Tibial nerve (tissue), 4 donors: Measurements from ENCODE around the gene KLHDC4. TPM values are rescaled to one million over a fixed set of nuclear protein-coding genes. Genes with fewer than 3 reads are reported as not detected.

ENCODE experiments used
- DNase-seq, 2 donors: peaks; one replicate each; pipeline ENCODE4 v3.0.0-alpha.2; 2019; ENCODE audit warnings: low spot score in 2 of 2
- H3K27ac ChIP-seq, 4 donors: fragments of 200-600 bp; sonication (generic) in 3 of 4; one replicate each; pipeline ENCODE4 v1.5.1; 2017 to 2019; ENCODE audit warnings: mild to moderate bottlenecking in 1 of 4
- H3K27me3 ChIP-seq, 2 donors: fragments of 200-600 bp; sonication (generic) in 1 of 2; one replicate each; pipeline versions ENCODE4 v1.5.1 to v1.6.0; 2017 to 2019
- H3K36me3 ChIP-seq, 3 donors: fragments of 200-600 bp; sonication (generic); one replicate each; pipeline ENCODE4 v1.5.1; 2018 to 2019
- H3K4me1 ChIP-seq, 4 donors: fragments of 200-600 bp; sonication (generic) in 3 of 4; one replicate each; pipeline ENCODE4 v1.5.1; 2017 to 2019
- H3K4me3 ChIP-seq, 4 donors: fragments of 200-600 bp; sonication (generic) in 3 of 4; one replicate each; pipeline ENCODE4 v1.5.1; 2017 to 2019; ENCODE audit warnings: mild to moderate bottlenecking in 1 of 4, moderate library complexity in 1 of 4
- H3K9me3 ChIP-seq, 4 donors: fragments of 200-600 bp; sonication (generic) in 3 of 4; one replicate each; pipeline ENCODE4 v1.5.1; 2017 to 2019
- EP300 ChIP-seq, 2 donors: sonication (generic); formaldehyde crosslinking; IDR thresholded peaks; one replicate each; pipeline ENCODE4 v1.6.1; 2017; ENCODE audit warnings: antibody characterized with exemption in 2 of 2, mild to moderate bottlenecking in 1 of 2
- POLR2A ChIP-seq, 2 donors: fragments of 450-650 bp; IDR thresholded peaks; one replicate each; pipeline ENCODE4 v1.6.1; 2017; ENCODE audit warnings: antibody characterized with exemption in 2 of 2, mild to moderate bottlenecking in 2 of 2, moderate library complexity in 2 of 2
- WGBS, 2 donors: methylation state at CpG; one replicate each; pipeline ENCODE4 v1.1.5; 2018; 5-methylcytosine and 5-hydroxymethylcytosine counted together
- total RNA-seq, 4 donors: library from RNA; depleted of rRNA; stranded (reverse); fragments of >200 nt; gene quantifications; one replicate each; pipeline ENCODE4 v1.1.0, GENCODE V29; 2016
- TF ChIP-seq, protein P1 (sequence below), 5 experiments: fragments of 200-600 bp in 3 of 5; fragments of 450-650 bp in 2 of 5; sonication (generic) in 3 of 5; IDR thresholded peaks; one replicate each; pipeline ENCODE4 v1.5.1; 2016 to 2019; ENCODE audit warnings: antibody characterized with exemption in 5 of 5, mild to moderate bottlenecking in 3 of 5, moderate library complexity in 2 of 5

KLHDC4 gene
- total RNA-seq, 4 donors from 2014 or later = 26.9 to 61.5 (median 42.5) TPM

- 74 to 88% methylated on average over 12 of the region's 12 CpGs for WGBS, 2 donors
- Histone ChIP-seq H3K4me3 (no peak overlapping the region), H3K27me3 (peaks cover 0 to 25% of the 10 kb centered on the region in 2 donors), H3K4me1 (no peaks in the 10 kb centered on the region), H3K9me3 (no peaks in the 10 kb centered on the region), H3K27ac (no peak overlapping the region), H3K36me3 (peaks cover 0 to 38% (median 0%) of the 10 kb centered on the region in 3 donors)
- no peak for TF ChIP-seq EP300 (IDR thresholded peaks at IDR 0.05)
- TF ChIP-seq, protein P1, sequence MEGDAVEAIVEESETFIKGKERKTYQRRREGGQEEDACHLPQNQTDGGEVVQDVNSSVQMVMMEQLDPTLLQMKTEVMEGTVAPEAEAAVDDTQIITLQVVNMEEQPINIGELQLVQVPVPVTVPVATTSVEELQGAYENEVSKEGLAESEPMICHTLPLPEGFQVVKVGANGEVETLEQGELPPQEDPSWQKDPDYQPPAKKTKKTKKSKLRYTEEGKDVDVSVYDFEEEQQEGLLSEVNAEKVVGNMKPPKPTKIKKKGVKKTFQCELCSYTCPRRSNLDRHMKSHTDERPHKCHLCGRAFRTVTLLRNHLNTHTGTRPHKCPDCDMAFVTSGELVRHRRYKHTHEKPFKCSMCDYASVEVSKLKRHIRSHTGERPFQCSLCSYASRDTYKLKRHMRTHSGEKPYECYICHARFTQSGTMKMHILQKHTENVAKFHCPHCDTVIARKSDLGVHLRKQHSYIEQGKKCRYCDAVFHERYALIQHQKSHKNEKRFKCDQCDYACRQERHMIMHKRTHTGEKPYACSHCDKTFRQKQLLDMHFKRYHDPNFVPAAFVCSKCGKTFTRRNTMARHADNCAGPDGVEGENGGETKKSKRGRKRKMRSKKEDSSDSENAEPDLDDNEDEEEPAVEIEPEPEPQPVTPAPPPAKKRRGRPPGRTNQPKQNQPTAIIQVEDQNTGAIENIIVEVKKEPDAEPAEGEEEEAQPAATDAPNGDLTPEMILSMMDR (IDR thresholded peaks at IDR 0.05) = no peak
- no peak for TF ChIP-seq POLR2A (IDR thresholded peaks at IDR 0.05)
- DNase-seq = no peak
These were observed 73.0 kb downstream of the KLHDC4 start for GRCh38 chr16:87692756-87693155.

DNA sequence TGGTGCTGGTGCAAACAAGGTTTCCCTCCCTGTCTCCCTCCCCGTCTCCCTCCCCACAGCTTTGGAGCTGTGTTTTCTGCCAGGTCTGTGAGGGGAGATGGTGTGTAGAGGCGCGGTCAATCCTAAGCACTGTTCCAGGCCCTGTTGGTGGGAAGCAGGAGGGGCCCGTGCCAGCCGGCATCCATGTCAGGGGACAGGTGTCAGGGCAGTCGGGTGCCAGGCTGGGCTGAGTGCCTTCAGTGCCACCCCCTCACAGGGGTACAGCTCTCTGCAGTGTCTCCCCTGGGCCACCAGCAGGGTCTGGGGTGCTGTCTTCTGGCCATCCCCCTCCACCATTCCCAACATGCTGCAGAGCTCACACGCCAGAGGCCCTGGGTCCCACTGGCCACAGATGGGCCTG, 73.6 kb downstream of the KLHDC4 start:
- peaks cover 0 to 29% of the 10 kb centered on the region in 2 donors for H3K27me3 ChIP-seq
- 79 to 82% methylated on average over 6 to 7 of the region's 7 CpGs for WGBS, 2 donors

GRCh38 chr16:87691686-87692079, 74.1 kb downstream of the KLHDC4 start:
- Histone ChIP-seq H3K4me1 (no peaks in the 10 kb centered on the region), H3K4me3 (no peak overlapping the region), H3K27me3 (peaks cover 0 to 34% of the 10 kb centered on the region in 2 donors), H3K9me3 (no peaks in the 10 kb centered on the region), H3K36me3 (peaks cover 0 to 29% (median 0%) of the 10 kb centered on the region in 3 donors), H3K27ac (no peak overlapping the region)
- no peak for DNase-seq
- 63 to 64% methylated on average over 14 of the region's 14 CpGs for WGBS, 2 donors
- no peak for TF ChIP-seq EP300 (IDR thresholded peaks at IDR 0.05)
- TF ChIP-seq, protein P1 (IDR thresholded peaks at IDR 0.05) = no peak
- no peak for TF ChIP-seq POLR2A (IDR thresholded peaks at IDR 0.05)

More for the DNA sequence above, 73.6 kb downstream of the KLHDC4 start:
- no peak for DNase-seq
- Histone ChIP-seq H3K4me3 (no peak overlapping the region), H3K4me1 (no peaks in the 10 kb centered on the region), H3K27ac (no peak overlapping the region), H3K9me3 (no peaks in the 10 kb centered on the region), H3K36me3 (peaks cover 0 to 33% (median 0%) of the 10 kb centered on the region in 3 donors)
- TF ChIP-seq, protein P1 (IDR thresholded peaks at IDR 0.05) = no peak
- TF ChIP-seq POLR2A (IDR thresholded peaks at IDR 0.05) = no peak
- TF ChIP-seq EP300 (IDR thresholded peaks at IDR 0.05) = no peak

DNA sequence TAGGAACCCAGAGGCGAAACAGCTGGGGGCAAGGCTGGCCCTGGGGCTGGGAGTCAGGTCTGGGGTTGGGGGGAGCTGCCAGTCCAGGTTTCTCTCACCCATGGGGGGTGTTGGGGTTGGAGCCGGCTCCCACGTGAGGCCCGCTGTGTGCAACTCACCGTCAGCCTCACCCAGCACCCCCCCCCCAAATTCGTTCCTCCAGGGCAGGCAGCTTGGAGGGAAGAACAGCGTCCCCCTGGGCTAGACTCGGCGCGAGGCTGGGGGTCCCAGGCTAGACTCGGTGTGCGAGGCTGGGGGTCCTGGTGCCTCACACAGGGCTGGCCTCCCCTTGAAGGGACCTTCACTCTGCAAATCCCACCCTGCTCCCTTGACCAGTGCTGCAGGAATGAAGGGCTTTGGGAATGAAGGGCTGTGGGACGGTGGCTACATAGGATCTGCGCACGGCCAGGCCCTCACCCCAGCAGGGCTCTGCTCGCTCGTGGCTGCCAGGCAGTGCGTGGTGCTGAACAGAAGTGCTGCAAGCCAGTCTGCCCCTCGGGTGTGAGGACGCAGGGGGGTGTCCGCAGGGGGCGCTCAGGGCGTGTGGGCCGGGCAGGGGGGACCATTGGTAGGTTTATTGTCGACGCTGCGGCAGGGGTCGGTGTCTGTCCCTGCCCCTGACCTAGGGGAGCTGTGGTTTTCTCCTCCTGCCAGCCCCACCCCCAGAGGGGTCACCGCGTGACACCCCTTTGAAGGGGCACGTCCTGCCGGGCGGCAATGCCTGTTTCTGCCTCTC, 74.7 kb downstream of the KLHDC4 start:
- TF ChIP-seq POLR2A (IDR thresholded peaks at IDR 0.05) (no peak), EP300 (IDR thresholded peaks at IDR 0.05) (no peak)
- TF ChIP-seq, protein P1 (IDR thresholded peaks at IDR 0.05) = no peak
- Histone ChIP-seq H3K9me3 (no peaks in the 10 kb centered on the region), H3K4me1 (no peaks in the 10 kb centered on the region), H3K4me3 (no peak overlapping the region), H3K27me3 (peaks cover 0 to 34% of the 10 kb centered on the region in 2 donors), H3K36me3 (peaks cover 0 to 23% (median 0%) of the 10 kb centered on the region in 3 donors), H3K27ac (no peak overlapping the region)
- no peak for DNase-seq
- 42 to 58% methylated on average over 10 to 18 of the region's 33 CpGs for WGBS, 2 donors

DNA sequence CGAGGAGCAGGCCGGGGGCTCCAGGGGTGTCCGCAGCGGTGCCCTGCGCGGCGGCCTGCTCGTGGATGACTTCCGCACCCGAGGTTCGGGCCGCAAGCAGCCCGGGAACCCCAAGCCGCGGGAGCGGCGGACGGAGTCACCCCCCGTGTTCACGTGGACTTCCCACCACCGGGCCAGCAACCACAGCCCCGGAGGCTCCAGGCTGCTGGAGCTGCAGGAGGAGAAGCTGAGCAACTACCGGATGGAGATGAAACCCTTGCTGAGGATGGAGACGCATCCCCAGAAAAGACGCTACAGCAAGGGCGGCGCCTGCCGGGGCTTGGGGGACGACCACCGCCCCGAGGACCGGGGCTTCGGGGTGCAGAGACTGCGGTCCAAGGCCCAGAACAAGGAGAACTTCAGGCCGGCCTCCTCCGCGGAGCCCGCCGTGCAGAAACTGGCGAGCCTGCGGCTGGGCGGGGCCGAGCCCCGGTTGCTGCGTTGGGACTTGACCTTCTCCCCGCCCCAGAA, 75.8 kb downstream of the KLHDC4 start:
- TF ChIP-seq, protein P1 (IDR thresholded peaks at IDR 0.05) = no peak
- TF ChIP-seq EP300 (IDR thresholded peaks at IDR 0.05) (no peak), POLR2A (IDR thresholded peaks at IDR 0.05) (no peak)

More for the DNA sequence above, 75.8 kb downstream of the KLHDC4 start:
- DNase-seq = no peak
- H3K27me3 ChIP-seq = peaks cover 0 to 41% of the 10 kb centered on the region in 2 donors
- no peak overlapping the region for H3K4me3 ChIP-seq
- H3K27ac ChIP-seq = no peak overlapping the region
- no peaks in the 10 kb centered on the region for H3K9me3 ChIP-seq
- peaks cover 0 to 13% (median 0%) of the 10 kb centered on the region in 3 donors for H3K36me3 ChIP-seq
- WGBS, 2 donors = 90 to 92% methylated on average over 41 to 46 of the region's 46 CpGs
- H3K4me1 ChIP-seq = no peaks in the 10 kb centered on the region
